HG03025 (cell line): ENCODE results near the gene CAMSAP3.

Source experiments
- ATAC-seq: cut with Tn5 transposase; IDR thresholded peaks from one replicate; pipeline ENCODE4 v1.9.1; 2021; ENCODE audit warnings: mild to moderate bottlenecking, moderate library complexity; ENCODE audit not compliant: unreplicated experiment, low FRiP score

CAMSAP3 gene

GRCh38 chr19:7628589-7629311, 33.1 kb downstream of the CAMSAP3 start:
- no peak for ATAC-seq

GRCh38 chr19:7629347-7630054, 33.8 kb downstream of the CAMSAP3 start, which contains the start of the genes PET100 and XAB2:
Gene PET100, plus strand, starts transcription at chr19:7629793. Its CDS starts 41 bp downstream, at chr19:7629834.
Gene XAB2, minus strand, starts transcription at chr19:7629545. Its CDS starts 18 bp downstream, at chr19:7629527.
- no peak for ATAC-seq

GRCh38 chr19:7631577-7631976, 35.9 kb downstream of the CAMSAP3 start:
- ATAC-seq, result no peak

GRCh38 chr19:7632340-7633203, 36.9 kb downstream of the CAMSAP3 start:
- no peak for ATAC-seq

GRCh38 chr19:7633698-7634097, 38.0 kb downstream of the CAMSAP3 start, which contains the start of gene PCP2:
Gene PCP2, minus strand, starts transcription at chr19:7633719. Its CDS starts 262 bp downstream, at chr19:7633457.
- no peak for ATAC-seq

- ATAC-seq, result no peak
These were observed 40.0 kb downstream of the CAMSAP3 start for GRCh38 chr19:7635670-7636069.

GRCh38 chr19:7636317-7636690, 40.6 kb downstream of the CAMSAP3 start:
- ATAC-seq, result no peak

GRCh38 chr19:7636691-7637373, 41.2 kb downstream of the CAMSAP3 start, which contains the start of gene STXBP2:
Gene STXBP2, plus strand, starts transcription at chr19:7637110. Its CDS starts 40 bp downstream, at chr19:7637150.
- no peak for ATAC-seq

- ATAC-seq, result no peak
These were observed 42.0 kb downstream of the CAMSAP3 start for GRCh38 chr19:7637374-7638256.

GRCh38 chr19:7638802-7639465, 43.3 kb downstream of the CAMSAP3 start:
- ATAC-seq, result no peak

GRCh38 chr19:7639863-7640348, 44.2 kb downstream of the CAMSAP3 start:
- no peak for ATAC-seq

- no peak for ATAC-seq
These were observed 45.1 kb downstream of the CAMSAP3 start for GRCh38 chr19:7640803-7641202.

- ATAC-seq, result no peak
These were observed 45.9 kb downstream of the CAMSAP3 start for GRCh38 chr19:7641290-7642276.

- no peak for ATAC-seq
These were observed 46.8 kb downstream of the CAMSAP3 start for GRCh38 chr19:7642295-7643030.

- ATAC-seq, result no peak
These were observed 47.4 kb downstream of the CAMSAP3 start for GRCh38 chr19:7643031-7643415.
